GM08714 (cell line): Measurements from ENCODE around the gene TGFBR3L.

Source experiments
- H3K4me3 ChIP-seq: fragments of 200-500 bp; sonication (Bioruptor generic); 2 replicates; pipeline ENCODE4 v1.5.1; 2014; ENCODE audit warnings: mild to moderate bottlenecking, low read length, inconsistent platforms
- ZNF274 ChIP-seq: IDR thresholded peaks from 2 replicates; pipeline ENCODE4 v1.6.1; 2012; ENCODE audit warnings: mild to moderate bottlenecking, low read depth, low read length

Gene TGFBR3L

DNA sequence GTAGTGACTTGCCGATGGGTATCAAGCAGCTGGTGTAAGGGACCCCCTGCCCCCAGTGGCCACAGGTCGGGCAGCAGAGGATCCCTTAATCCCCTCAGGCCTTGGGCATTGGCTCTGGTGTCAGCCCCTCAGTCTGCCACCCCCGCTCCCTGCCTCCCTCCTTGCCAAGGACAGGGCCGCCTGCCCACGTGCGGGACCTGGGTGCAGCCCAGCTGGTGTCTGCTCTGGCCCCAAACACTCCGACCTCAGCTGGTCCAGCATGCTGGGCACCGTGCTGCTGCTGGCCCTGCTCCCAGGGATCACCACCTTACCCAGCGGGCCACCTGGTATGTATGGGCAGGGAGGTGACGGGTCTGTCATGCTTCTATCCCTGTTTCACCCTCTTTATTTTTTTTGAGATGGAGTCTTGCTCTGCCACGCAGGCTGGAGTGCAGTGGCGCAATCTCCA lies at the start of gene TGFBR3L:
TSS of gene TGFBR3L (plus strand) at position 233 of the 448 bp plus-strand sequence.
- TF ChIP-seq ZNF274: no peak
- no peak within 1 kb of the TSS for H3K4me3 ChIP-seq

- no peak for TF ChIP-seq ZNF274
- H3K4me3 ChIP-seq: no peak overlapping the region
Measured at GRCh38 chr19:7865262-7865911, 49.2 kb upstream of the TGFBR3L start.

DNA sequence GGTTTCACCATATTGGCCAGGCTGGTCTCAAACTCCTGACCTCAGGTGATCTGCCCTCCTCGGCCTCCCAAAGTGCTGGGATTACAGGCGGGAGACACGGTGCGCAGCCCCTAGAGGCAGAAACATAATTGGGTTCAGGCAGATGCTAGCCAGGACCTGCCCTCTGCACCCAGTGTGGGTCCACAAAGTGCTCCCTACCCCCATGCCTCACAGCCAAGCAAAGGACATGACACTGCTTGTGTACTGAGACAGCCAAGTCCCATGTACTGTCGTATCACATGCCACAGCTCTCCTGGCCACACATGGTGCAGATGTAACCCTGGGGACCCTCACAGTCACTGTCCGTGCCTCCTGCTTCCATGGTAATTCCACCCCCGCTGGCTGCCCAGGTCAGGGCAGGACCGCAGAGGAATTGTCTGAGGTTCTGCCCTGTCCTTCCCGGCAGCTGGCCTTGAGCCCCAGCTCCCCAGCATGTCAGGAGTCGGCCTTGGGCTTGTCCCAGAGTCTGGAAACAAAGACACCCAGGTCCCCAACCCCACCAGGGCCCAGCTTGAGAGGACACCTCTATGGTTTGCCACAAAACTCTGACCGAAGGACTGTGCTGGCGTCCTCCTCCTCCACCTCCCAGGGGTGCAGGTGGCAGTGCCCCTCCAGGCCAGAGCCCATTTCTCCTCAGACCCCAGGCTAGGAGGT lies 48.1 kb upstream of the TGFBR3L start:
- no peak overlapping the region for H3K4me3 ChIP-seq
- TF ChIP-seq ZNF274: no peak

- TF ChIP-seq ZNF274: no peak
- no peak overlapping the region for H3K4me3 ChIP-seq
Measured at GRCh38 chr19:7867092-7867844, 47.4 kb upstream of the TGFBR3L start.

- TF ChIP-seq ZNF274: no peak
- no peak overlapping the region for H3K4me3 ChIP-seq
Measured at GRCh38 chr19:7868326-7868670, 46.3 kb upstream of the TGFBR3L start.

DNA sequence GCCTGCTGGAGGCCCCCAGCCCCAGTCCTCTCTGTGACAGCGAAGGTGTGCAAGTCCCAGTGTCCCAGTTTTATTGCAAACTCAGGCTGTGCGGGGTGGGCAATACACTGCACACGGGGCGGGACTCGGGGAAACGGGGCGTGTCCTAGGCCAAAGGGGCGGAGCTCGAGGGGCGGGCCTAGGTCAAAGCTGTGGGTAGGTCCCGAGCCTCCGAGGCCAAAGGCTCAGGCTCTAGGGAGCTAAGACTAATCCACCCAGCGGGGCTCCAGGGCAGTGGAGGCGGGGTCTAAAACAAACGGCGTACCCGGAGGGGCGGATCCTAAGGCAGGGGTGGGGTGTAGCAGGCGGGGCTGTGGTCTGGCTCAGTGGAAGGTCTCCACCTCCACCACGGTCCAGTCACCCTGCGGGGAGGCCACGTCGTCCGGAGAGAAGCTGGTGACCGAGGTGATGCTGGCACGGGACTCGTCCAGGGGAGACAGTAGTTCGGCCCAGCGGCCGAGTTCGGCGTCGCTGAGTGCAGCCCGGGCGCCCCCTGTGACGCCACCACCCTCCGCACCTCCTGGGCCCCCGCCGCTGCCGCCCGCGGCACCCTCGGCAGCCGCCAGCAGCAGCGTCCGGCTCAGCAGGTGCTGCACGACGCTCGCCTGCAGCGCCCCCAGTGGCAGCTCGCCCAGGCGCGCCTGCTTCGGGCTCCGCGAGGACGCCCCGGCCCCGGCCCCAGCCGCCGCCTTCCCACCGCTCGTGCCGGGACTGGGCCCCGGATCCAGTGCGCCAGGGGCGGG lies 45.8 kb upstream of the TGFBR3L start:
- TF ChIP-seq ZNF274: no peak
- peak overlapping the region; percentile 46; the same call in 1 of the 2 replicates for H3K4me3 ChIP-seq

DNA sequence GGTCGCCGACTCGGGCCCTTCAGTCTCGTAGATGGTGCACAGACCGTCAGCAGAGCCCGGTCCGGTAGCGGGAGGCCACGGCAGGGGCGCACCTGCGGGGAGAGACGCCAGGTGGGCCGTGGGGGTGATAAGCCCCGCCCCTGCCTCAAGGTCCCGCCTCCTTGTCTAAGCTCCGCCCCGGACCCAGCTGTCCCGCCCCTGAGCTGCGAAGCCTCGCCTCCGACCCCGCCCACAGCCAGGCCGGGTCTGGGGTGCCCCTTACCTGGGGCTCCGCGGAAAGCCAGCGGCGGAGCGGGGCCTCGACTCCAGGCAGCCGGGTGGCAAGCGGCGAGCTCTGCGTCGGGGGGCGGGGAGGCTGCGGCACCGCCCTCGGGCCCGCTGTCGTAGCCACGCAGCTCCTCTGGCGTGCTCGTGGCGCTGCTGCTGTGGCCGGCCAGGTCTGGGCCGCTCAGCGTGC lies 45.1 kb upstream of the TGFBR3L start:
- no peak for TF ChIP-seq ZNF274
- peak overlapping the region; percentile 46; the same call in 1 of the 2 replicates for H3K4me3 ChIP-seq

DNA sequence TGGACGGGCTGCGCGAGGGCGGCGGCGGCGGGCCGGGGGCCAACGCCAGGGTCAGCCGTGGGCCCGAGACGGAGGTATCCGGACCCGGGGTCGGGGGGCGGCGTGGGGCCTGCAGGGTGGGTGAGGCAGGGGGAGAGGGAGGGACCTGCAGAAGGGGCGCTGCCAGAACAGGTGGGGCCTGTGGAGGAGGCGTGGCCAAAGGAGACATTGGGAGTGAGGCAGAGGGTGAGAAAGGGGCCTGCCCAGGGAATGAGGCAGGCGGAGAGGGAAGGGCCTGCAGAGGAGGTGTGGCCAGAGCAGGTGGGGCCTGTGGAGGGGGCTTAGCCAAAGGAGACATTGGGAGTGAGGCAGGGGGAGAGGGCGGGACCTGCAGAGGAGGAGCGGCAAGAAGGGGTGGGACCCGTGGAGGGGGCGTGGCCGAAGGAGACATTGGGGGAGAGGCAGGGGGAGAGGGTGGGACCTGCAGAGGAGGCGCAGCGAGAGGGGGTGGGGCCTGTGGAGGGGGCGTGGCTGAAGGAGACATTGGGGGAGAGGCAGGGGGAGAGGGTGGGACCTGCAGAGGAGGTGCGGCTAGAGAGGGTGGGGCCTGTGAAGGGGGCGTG lies 44.6 kb upstream of the TGFBR3L start:
- no peak overlapping the region; the same call in 1 of the 2 replicates for H3K4me3 ChIP-seq
- TF ChIP-seq ZNF274: no peak

DNA sequence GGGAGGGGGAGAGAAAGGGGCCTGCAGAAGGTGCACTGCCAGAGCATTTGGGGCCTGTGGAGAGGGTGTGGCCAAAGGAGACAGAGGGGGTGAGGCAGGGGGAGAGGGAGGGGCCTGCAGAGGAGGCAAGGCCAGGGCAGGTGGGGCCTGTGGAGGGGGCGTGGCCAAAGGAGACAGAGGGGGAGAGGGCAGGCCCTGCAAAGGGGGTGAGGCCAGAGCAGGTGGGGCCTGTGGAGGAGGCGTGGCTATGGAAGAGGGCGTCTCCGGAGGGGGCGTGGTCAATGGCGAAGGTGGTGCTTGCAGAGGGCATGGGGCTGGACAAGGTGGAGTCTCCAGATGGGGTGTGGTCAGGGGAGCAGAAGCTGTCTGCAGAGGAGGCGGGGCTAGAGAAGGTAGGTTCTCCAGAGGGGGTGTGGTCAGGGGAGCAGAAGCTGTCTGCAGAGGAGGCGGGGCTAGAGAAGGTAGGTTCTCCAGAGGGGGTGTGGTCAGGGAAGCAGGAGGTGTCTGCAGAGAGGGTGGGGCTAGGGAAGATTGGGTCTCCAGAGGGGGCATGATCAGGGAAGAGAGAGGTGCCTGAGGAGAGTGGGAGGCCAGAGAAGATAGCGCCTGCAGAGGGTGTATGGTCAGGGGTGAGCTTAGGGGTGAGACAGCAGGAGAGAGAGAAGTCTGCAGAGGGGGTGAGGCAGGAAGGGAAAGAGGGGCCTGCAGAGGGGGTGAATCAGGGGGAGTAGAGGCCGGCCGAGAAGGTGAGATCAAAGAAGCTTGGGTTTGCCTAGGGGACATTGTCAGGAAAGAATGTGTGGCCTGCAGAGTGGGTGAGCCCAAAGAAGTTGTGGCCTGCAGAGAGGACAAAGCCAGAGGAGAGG lies 43.8 kb upstream of the TGFBR3L start:
- no peak for TF ChIP-seq ZNF274
- H3K4me3 ChIP-seq: no peak overlapping the region

- H3K4me3 ChIP-seq: no peak overlapping the region; the same call in 1 of the 2 replicates
- TF ChIP-seq ZNF274: no peak
Measured at GRCh38 chr19:7871437-7872305, 43.0 kb upstream of the TGFBR3L start.

- H3K4me3 ChIP-seq: no peak overlapping the region
- TF ChIP-seq ZNF274: no peak
Measured at GRCh38 chr19:7872306-7873204, 42.1 kb upstream of the TGFBR3L start.
